Astrocyte (in vitro differentiated cells and primary cell): Measurements from ENCODE around the gene STXBP5.

Experiments
- CTCF ChIP-seq: IDR thresholded peaks from 2 replicates; pipeline ENCODE4 v1.5.1; 2011; ENCODE audit warnings: low read depth, mild to moderate bottlenecking, inconsistent platforms, low read length, moderate library complexity; ENCODE audit not compliant: insufficient read depth
- EZH2 ChIP-seq: IDR thresholded peaks from 2 replicates; pipeline ENCODE4 v1.6.1; 2012; ENCODE audit warnings: mild to moderate bottlenecking, low read length, inconsistent platforms; ENCODE audit not compliant: insufficient read depth

- TF ChIP-seq CTCF = no peak
- TF ChIP-seq EZH2 = no peak
Observed at GRCh38 chr6:147218797-147219196, 14.6 kb downstream of the STXBP5 start.
